HEK293 (cell line): ENCODE results near the gene THOP1.

Experiments used
- CTCF ChIA-PET: fragments of 350-600 bp; formaldehyde crosslinking; extraction: SDS; loops from one replicate; lab custom pipeline; 2021; ENCODE audit warnings: antibody characterized with exemption; lab: Yijun Ruan, JAX
- POLR2A ChIA-PET: fragments of 300-600 bp; formaldehyde crosslinking; extraction: SDS; loops from one replicate; lab custom pipeline; 2020; ENCODE audit warnings: antibody characterized with exemption, inconsistent platforms; lab: Yijun Ruan, JAX
- H3K27ac ChIP-seq: fragments of 200-500 bp; sonication (Bioruptor generic); 2 replicates; pipeline ENCODE4 v1.5.1; 2014; ENCODE audit warnings: low read depth, low read length, control low read depth, inconsistent platforms; ENCODE audit errors: extremely low read depth
- H3K36me3 ChIP-seq, 2 experiments: fragments of 200-500 bp in 1 of 2; sonication (Bioruptor generic) in 1 of 2; 1 replicate in 1 of 2; 2 replicates in 1 of 2; pipeline ENCODE4 v1.5.1; 2014 to 2017; ENCODE audit warnings: inconsistent platforms in 2 of 2, low read length in 2 of 2; ENCODE audit not compliant: control insufficient read depth in 2 of 2, insufficient read depth in 1 of 2
- H3K4me1 ChIP-seq: fragments of 200-500 bp; sonication (Bioruptor generic); 2 replicates; pipeline ENCODE4 v1.5.1; 2014; ENCODE audit warnings: mild to moderate bottlenecking, low read length, inconsistent platforms; ENCODE audit not compliant: control insufficient read depth, insufficient read depth
- H3K4me3 ChIP-seq: 2 replicates; pipeline ENCODE4 v1.5.1; 2011; ENCODE audit warnings: low read depth, mild to moderate bottlenecking, control low read depth, low read length, moderate library complexity
- H3K9me3 ChIP-seq: fragments of 200-500 bp; sonication (Bioruptor generic); 2 replicates; pipeline ENCODE4 v1.5.1; 2014; ENCODE audit warnings: low read depth, low read length, inconsistent platforms; ENCODE audit not compliant: control insufficient read depth, insufficient read depth
- BCL11A ChIP-seq: fragments of 450-650 bp; formaldehyde crosslinking; IDR thresholded peaks from 2 replicates; pipeline ENCODE4 v1.5.1; 2016; ENCODE audit warnings: low read depth, missing biosample characterization, missing genetic modification characterization
- EGR2 ChIP-seq: fragments of 450-650 bp; formaldehyde crosslinking; IDR thresholded peaks from 2 replicates; pipeline ENCODE4 v1.5.1; 2016; ENCODE audit warnings: low read depth, missing biosample characterization, missing genetic modification characterization
- GLIS1 ChIP-seq: fragments of 450-650 bp; formaldehyde crosslinking; IDR thresholded peaks from 2 replicates; pipeline ENCODE4 v1.5.1; 2016; ENCODE audit warnings: missing biosample characterization, missing genetic modification characterization
- MEIS1 ChIP-seq: sonication (generic); formaldehyde crosslinking; IDR thresholded peaks from 2 replicates; pipeline ENCODE4 v1.8.1; 2022; ENCODE audit warnings: missing genetic modification reagents, mild to moderate bottlenecking, borderline replicate concordance
- PRDM1 ChIP-seq: fragments of 450-650 bp; formaldehyde crosslinking; IDR thresholded peaks from 2 replicates; pipeline ENCODE4; 2016; ENCODE audit warnings: missing biosample characterization, missing genetic modification characterization
- SP2 ChIP-seq: fragments of 450-650 bp; formaldehyde crosslinking; IDR thresholded peaks from 2 replicates; pipeline ENCODE4 v1.5.1; 2016; ENCODE audit warnings: missing biosample characterization, missing genetic modification characterization
- ZNF302 ChIP-seq: fragments of 450-650 bp; formaldehyde crosslinking; IDR thresholded peaks from 2 replicates; pipeline ENCODE4 v1.5.1; 2016; ENCODE audit warnings: missing biosample characterization, missing genetic modification characterization, low read depth
- ZNF350 ChIP-seq: fragments of 450-650 bp; formaldehyde crosslinking; IDR thresholded peaks from 2 replicates; pipeline ENCODE4 v1.5.0; 2017; ENCODE audit warnings: missing biosample characterization, mild to moderate bottlenecking, missing genetic modification characterization
- ZNF391 ChIP-seq: fragments of 450-650 bp; formaldehyde crosslinking; IDR thresholded peaks from 2 replicates; pipeline ENCODE4 v1.5.1; 2016; ENCODE audit warnings: low read depth, missing biosample characterization, missing genetic modification characterization, borderline replicate concordance
- ZNF548 ChIP-seq: fragments of 450-650 bp; formaldehyde crosslinking; IDR thresholded peaks from 2 replicates; pipeline ENCODE4 v1.5.1; 2016; ENCODE audit warnings: missing biosample characterization, missing genetic modification characterization
- ZNF624 ChIP-seq: fragments of 450-650 bp; formaldehyde crosslinking; IDR thresholded peaks from 2 replicates; pipeline ENCODE4 v1.5.1; 2017; ENCODE audit warnings: missing biosample characterization, missing genetic modification characterization
- ZNF626 ChIP-seq: fragments of 450-650 bp; sonication (Bioruptor Pico); formaldehyde crosslinking; IDR thresholded peaks from 2 replicates; pipeline ENCODE4 v1.5.1; 2018; ENCODE audit warnings: missing biosample characterization, missing genetic modification characterization, inconsistent platforms
- ZNF629 ChIP-seq: fragments of 450-650 bp; formaldehyde crosslinking; IDR thresholded peaks from 2 replicates; pipeline ENCODE4 v1.5.1; 2017; ENCODE audit warnings: missing biosample characterization, missing genetic modification characterization
- ZNF830 ChIP-seq: fragments of 450-650 bp; IDR thresholded peaks from 2 replicates; pipeline ENCODE4 v1.5.0; 2018; ENCODE audit warnings: missing biosample characterization, missing genetic modification characterization, low read depth, mild to moderate bottlenecking, moderate library complexity
- TF ChIP-seq, protein P1 (sequence below): fragments of 450-650 bp; formaldehyde crosslinking; IDR thresholded peaks from 2 replicates; pipeline ENCODE4 v1.5.1; 2017; ENCODE audit warnings: missing biosample characterization, missing genetic modification characterization
- TF ChIP-seq, protein P2 (sequence below): fragments of 450-650 bp; formaldehyde crosslinking; IDR thresholded peaks from 2 replicates; pipeline ENCODE4 v1.5.1; 2016; ENCODE audit warnings: missing biosample characterization, missing genetic modification characterization
- TF ChIP-seq, protein P3 (sequence below): fragments of 450-650 bp; formaldehyde crosslinking; IDR thresholded peaks from 2 replicates; pipeline ENCODE4 v1.5.1; 2017; ENCODE audit warnings: missing biosample characterization, missing genetic modification characterization
- TF ChIP-seq, protein P4 (sequence below): fragments of 450-650 bp; formaldehyde crosslinking; IDR thresholded peaks from 2 replicates; pipeline ENCODE4; 2016; ENCODE audit warnings: missing biosample characterization, missing genetic modification characterization
- TF ChIP-seq, protein P5 (sequence below): fragments of 450-650 bp; formaldehyde crosslinking; optimal IDR thresholded peaks from 2 replicates; pipeline ENCODE3; 2016; ENCODE audit warnings: missing biosample characterization, mild to moderate bottlenecking, missing genetic modification characterization

The THOP1 gene

DNA sequence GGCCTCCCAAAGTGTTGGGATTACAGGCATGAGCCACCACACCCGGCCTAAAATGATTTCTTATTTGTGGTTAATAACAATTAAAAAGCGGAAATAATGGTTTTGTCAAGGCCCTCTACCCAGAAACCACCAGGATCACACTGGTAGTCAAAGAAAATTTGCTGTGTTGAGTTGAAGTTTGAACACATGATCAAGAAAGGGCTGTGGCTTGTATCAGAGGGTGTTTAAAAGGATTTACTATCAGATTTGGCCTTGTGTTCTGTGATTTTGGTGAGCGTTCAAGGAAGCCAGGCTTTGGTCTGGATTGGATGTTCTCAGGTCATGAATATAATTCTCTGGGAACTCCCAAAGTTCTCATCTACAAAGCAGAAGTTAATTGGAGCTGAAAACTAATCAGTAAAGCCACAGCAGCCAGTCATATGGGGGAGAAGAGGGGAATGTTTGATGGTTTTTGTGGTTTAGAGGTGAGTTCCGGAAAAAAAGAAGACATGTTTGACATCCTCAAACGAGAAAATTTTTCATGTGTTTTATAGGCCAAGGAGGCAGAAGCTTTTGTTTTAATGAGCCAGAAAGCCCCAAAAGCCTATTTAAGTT, 71.3 kb downstream of the THOP1 start:
- Histone ChIP-seq H3K4me3 (no peak overlapping the region), H3K27ac (no peak overlapping the region), H3K9me3 (no peaks in the 10 kb centered on the region), H3K4me1 (no peaks in the 10 kb centered on the region), H3K36me3 (peaks cover 5 to 31% of the 10 kb centered on the region in 2 experiments; a peak in 2 of 3 replicates)
- ChIA-PET CTCF (interaction anchor here (0.6 to 0.7 kb wide), 2 partner anchors 37 to 48 kb away, joined by 3 read pairs; no protein-coding TSS in a partner anchor), POLR2A (no interaction called here)
- TF ChIP-seq EGR2: no peak
- no peak for TF ChIP-seq GLIS1 (tag by site-specific recombination)
- no peak for TF ChIP-seq ZNF391 (tag by site-specific recombination)
- TF ChIP-seq, protein P1, sequence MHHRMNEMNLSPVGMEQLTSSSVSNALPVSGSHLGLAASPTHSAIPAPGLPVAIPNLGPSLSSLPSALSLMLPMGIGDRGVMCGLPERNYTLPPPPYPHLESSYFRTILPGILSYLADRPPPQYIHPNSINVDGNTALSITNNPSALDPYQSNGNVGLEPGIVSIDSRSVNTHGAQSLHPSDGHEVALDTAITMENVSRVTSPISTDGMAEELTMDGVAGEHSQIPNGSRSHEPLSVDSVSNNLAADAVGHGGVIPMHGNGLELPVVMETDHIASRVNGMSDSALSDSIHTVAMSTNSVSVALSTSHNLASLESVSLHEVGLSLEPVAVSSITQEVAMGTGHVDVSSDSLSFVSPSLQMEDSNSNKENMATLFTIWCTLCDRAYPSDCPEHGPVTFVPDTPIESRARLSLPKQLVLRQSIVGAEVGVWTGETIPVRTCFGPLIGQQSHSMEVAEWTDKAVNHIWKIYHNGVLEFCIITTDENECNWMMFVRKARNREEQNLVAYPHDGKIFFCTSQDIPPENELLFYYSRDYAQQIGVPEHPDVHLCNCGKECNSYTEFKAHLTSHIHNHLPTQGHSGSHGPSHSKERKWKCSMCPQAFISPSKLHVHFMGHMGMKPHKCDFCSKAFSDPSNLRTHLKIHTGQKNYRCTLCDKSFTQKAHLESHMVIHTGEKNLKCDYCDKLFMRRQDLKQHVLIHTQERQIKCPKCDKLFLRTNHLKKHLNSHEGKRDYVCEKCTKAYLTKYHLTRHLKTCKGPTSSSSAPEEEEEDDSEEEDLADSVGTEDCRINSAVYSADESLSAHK (tag by site-specific recombination): no peak
- TF ChIP-seq, protein P2, sequence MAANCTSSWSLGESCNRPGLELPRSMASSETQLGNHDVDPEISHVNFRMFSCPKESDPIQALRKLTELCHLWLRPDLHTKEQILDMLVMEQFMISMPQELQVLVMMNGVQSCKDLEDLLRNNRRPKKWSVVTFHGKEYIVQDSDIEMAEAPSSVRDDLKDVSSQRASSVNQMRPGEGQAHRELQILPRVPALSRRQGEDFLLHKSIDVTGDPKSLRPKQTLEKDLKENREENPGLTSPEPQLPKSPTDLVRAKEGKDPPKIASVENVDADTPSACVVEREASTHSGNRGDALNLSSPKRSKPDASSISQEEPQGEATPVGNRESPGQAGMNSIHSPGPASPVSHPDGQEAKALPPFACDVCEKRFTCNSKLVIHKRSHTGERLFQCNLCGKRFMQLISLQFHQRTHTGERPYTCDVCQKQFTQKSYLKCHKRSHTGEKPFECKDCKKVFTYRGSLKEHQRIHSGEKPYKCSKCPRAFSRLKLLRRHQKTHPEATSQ (tag by site-specific recombination): no peak
- TF ChIP-seq ZNF624 (tag by site-specific recombination): no peak
- TF ChIP-seq BCL11A (tag by site-specific recombination): no peak
- no peak for TF ChIP-seq ZNF830 (tag by site-specific recombination)
- TF ChIP-seq ZNF302 (tag by site-specific recombination): no peak
- TF ChIP-seq, protein P3, sequence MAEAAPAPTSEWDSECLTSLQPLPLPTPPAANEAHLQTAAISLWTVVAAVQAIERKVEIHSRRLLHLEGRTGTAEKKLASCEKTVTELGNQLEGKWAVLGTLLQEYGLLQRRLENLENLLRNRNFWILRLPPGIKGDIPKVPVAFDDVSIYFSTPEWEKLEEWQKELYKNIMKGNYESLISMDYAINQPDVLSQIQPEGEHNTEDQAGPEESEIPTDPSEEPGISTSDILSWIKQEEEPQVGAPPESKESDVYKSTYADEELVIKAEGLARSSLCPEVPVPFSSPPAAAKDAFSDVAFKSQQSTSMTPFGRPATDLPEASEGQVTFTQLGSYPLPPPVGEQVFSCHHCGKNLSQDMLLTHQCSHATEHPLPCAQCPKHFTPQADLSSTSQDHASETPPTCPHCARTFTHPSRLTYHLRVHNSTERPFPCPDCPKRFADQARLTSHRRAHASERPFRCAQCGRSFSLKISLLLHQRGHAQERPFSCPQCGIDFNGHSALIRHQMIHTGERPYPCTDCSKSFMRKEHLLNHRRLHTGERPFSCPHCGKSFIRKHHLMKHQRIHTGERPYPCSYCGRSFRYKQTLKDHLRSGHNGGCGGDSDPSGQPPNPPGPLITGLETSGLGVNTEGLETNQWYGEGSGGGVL (tag by site-specific recombination): no peak
- no peak for TF ChIP-seq ZNF629 (tag by site-specific recombination)
- TF ChIP-seq ZNF350 (tag by site-specific recombination): no peak
- TF ChIP-seq MEIS1 (CRISPR knock-in tag): no peak
- TF ChIP-seq ZNF626 (tag by site-specific recombination): no peak
- TF ChIP-seq ZNF548 (tag by site-specific recombination): no peak
- TF ChIP-seq, protein P4, sequence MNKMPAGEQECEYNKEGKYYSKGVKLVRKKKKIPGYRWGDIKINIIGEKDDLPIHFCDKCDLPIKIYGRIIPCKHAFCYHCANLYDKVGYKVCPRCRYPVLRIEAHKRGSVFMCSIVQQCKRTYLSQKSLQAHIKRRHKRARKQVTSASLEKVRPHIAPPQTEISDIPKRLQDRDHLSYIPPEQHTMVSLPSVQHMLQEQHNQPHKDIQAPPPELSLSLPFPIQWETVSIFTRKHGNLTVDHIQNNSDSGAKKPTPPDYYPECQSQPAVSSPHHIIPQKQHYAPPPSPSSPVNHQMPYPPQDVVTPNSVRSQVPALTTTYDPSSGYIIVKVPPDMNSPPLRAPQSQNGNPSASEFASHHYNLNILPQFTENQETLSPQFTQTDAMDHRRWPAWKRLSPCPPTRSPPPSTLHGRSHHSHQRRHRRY: no peak
- TF ChIP-seq, protein P5, sequence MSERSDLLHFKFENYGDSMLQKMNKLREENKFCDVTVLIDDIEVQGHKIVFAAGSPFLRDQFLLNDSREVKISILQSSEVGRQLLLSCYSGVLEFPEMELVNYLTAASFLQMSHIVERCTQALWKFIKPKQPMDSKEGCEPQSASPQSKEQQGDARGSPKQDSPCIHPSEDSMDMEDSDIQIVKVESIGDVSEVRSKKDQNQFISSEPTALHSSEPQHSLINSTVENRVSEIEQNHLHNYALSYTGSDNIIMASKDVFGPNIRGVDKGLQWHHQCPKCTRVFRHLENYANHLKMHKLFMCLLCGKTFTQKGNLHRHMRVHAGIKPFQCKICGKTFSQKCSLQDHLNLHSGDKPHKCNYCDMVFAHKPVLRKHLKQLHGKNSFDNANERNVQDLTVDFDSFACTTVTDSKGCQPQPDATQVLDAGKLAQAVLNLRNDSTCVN (tag by site-specific recombination): no peak
- TF ChIP-seq SP2 (tag by site-specific recombination): no peak
- no peak for TF ChIP-seq PRDM1 (tag by site-specific recombination)
